Measurements from ENCODE around the gene RHO.
"Not testable (repeated sequence)": the region's sequence is repeated elsewhere in the genome, so short reads cannot be mapped to it uniquely, and the experiment has no call there.

The RHO gene

GRCh38 chr3:129528589-129529100 is at the start of gene RHO:
Gene RHO (plus strand): TSS chr3:129528639. CDS start chr3:129528734, 95 bp downstream.
- DNase-seq (ENCODE audit: low read depth) = no peak

- DNase-seq (ENCODE audit: low read depth) = not testable (repeated sequence)
These were observed 47.1 kb upstream of the RHO start for GRCh38 chr3:129481225-129481765.

- DNase-seq (ENCODE audit: low read depth) = no peak
These were observed 46.6 kb upstream of the RHO start for GRCh38 chr3:129481766-129482332.

- no peak for DNase-seq (ENCODE audit: low read depth)
These were observed 45.7 kb upstream of the RHO start for GRCh38 chr3:129482721-129483120.

- DNase-seq (ENCODE audit: low read depth) = no peak
These were observed 44.6 kb upstream of the RHO start for GRCh38 chr3:129483870-129484269.

- not testable (repeated sequence) for DNase-seq (ENCODE audit: low read depth)
These were observed 43.3 kb upstream of the RHO start for GRCh38 chr3:129485146-129485545.

GRCh38 chr3:129485721-129486663 is 42.4 kb upstream of the RHO start:
- no peak for DNase-seq (ENCODE audit: low read depth)

- no peak for DNase-seq (ENCODE audit: low read depth)
These were observed 41.8 kb upstream of the RHO start for GRCh38 chr3:129486664-129487035.

- DNase-seq (ENCODE audit: low read depth) = no peak
These were observed 41.1 kb upstream of the RHO start for GRCh38 chr3:129487183-129487867.

- not testable (repeated sequence) for DNase-seq (ENCODE audit: low read depth)
These were observed 40.5 kb upstream of the RHO start for GRCh38 chr3:129487868-129488335.

- DNase-seq (ENCODE audit: low read depth) = not testable (repeated sequence)
These were observed 39.2 kb upstream of the RHO start for GRCh38 chr3:129489258-129489657.

GRCh38 chr3:129490273-129490675 is 38.2 kb upstream of the RHO start:
- peak; percentile 9 for DNase-seq (ENCODE audit: low read depth)

GRCh38 chr3:129491077-129491476 is 37.4 kb upstream of the RHO start:
- not testable (repeated sequence) for DNase-seq (ENCODE audit: low read depth)

GRCh38 chr3:129491794-129492193 is 36.6 kb upstream of the RHO start:
- no peak for DNase-seq (ENCODE audit: low read depth)

GRCh38 chr3:129492691-129493090 is 35.7 kb upstream of the RHO start:
- DNase-seq (ENCODE audit: low read depth) = no peak

- DNase-seq (ENCODE audit: low read depth) = no peak
These were observed 35.2 kb upstream of the RHO start for GRCh38 chr3:129493206-129493605.

GRCh38 chr3:129494499-129494898 is 33.9 kb upstream of the RHO start:
- not testable (repeated sequence) for DNase-seq (ENCODE audit: low read depth)

- DNase-seq (ENCODE audit: low read depth) = not testable (repeated sequence)
These were observed 33.3 kb upstream of the RHO start for GRCh38 chr3:129495006-129495639.

- DNase-seq (ENCODE audit: low read depth) = not testable (repeated sequence)
These were observed 30.6 kb upstream of the RHO start for GRCh38 chr3:129497876-129498275.

GRCh38 chr3:129498603-129499488 is 29.6 kb upstream of the RHO start:
- not testable (repeated sequence) for DNase-seq (ENCODE audit: low read depth)
